HTR-8/SVneo (cell line): ENCODE measurements around the gene CTNND1.
"Not testable (repeated sequence)": the region's sequence is repeated elsewhere in the genome, so short reads cannot be mapped to it uniquely, and the experiment has no call there.

Source experiments
- DNase-seq: peaks from one replicate; pipeline ENCODE4 v3.0.0; 2011; ENCODE audit warnings: low spot score, mixed read lengths; ENCODE audit not compliant: insufficient read length
- FAIRE-seq: peaks from 2 replicates; lab custom pipeline; 2011; peaks lifted over from hg19 to GRCh38; lab: Jason Lieb, UNC

The CTNND1 gene, protein sequence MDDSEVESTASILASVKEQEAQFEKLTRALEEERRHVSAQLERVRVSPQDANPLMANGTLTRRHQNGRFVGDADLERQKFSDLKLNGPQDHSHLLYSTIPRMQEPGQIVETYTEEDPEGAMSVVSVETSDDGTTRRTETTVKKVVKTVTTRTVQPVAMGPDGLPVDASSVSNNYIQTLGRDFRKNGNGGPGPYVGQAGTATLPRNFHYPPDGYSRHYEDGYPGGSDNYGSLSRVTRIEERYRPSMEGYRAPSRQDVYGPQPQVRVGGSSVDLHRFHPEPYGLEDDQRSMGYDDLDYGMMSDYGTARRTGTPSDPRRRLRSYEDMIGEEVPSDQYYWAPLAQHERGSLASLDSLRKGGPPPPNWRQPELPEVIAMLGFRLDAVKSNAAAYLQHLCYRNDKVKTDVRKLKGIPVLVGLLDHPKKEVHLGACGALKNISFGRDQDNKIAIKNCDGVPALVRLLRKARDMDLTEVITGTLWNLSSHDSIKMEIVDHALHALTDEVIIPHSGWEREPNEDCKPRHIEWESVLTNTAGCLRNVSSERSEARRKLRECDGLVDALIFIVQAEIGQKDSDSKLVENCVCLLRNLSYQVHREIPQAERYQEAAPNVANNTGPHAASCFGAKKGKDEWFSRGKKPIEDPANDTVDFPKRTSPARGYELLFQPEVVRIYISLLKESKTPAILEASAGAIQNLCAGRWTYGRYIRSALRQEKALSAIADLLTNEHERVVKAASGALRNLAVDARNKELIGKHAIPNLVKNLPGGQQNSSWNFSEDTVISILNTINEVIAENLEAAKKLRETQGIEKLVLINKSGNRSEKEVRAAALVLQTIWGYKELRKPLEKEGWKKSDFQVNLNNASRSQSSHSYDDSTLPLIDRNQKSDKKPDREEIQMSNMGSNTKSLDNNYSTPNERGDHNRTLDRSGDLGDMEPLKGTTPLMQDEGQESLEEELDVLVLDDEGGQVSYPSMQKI

DNA sequence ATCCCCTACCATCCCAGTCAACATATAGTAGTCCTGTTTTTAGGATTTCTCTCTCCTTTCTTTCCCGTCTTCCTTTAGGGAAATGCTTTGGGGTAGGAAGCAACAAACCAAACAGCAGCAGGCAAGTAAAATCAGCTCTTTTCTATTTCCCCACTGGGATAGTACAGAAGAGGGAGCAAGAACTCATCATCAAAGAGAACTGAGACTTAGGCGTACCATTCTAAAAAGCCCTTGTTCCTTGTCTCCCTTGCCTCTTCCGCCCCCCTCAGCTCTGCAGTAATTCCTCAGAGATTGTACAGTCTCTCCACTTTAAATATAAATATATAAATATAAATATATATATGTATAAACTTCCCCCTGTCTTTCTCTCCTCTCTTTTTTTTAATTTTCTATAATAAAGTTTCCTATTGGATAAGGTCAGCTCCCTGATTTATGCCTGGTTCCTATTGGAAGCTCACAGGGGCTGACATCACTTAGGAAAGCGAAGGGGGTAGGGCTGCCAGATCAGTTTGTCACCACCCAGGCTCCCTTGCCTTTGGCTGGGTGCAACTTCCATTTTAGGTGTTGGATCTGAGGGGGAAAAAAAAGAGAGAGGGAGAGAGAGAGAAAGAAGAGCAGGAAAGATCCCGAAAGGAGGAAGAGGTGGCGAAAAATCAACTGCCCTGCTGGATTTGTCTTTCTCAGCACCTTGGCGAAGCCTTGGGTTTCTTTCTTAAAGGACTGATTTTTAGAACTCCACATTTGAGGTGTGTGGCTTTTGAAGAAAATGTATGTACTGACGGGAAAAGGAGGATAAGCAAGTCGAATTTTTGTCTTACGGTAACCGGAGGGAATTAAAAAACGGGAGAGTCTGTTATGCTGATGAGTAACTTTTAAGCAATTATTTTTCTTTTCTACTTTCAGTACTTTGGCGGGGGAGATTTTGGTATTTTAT, at the start of gene CTNND1:
TSS of gene CTNND1 (plus strand) at position 502 of the 934 bp plus-strand sequence. CDS start 29,677 bp downstream, outside the sequence.
- no peak for FAIRE-seq

DNA sequence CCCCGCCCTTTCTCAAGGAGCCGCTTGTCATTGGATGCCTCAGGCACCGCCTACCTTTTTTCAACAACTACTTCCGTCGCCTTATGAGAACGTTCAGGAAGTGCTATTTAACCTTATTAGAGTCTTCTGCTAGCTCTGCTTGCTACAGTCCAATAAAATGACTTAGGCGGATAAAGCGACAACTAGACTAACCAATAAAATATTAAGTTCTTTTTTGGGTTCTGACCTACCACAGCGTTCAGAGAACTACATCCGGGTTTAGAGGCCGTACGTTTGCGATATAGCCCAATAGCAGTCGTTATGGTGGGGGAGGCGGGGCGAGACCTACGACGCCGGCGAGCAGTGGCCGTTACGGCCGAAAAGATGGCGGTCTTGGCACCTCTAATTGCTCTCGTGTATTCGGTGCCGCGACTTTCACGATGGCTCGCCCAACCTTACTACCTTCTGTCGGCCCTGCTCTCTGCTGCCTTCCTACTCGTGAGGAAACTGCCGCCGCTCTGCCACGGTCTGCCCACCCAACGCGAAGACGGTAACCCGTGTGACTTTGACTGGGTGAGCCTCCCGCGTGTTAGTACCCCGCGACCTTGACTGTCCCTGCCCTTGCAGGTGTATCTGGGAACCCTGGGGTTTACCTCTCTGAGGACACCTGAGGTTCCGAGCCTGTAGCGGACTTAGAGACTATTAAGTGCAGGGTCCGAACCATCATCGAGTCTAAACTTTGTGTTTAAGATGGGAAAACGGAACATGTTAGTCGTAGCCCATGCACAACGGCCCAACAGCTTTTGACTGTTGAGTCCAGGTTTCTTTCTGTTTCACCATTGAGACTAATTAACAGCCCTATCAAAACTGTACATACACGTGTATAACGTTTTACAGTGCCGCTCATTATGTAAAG, 49.1 kb upstream of the CTNND1 start, which contains the start of gene TMX2:
TSS of gene TMX2 (plus strand) at position 338 of the 895 bp plus-strand sequence. CDS start at position 364, 26 bp downstream.
- FAIRE-seq (peak; percentile 95), DNase-seq (peak; percentile 96)

More for the DNA sequence above, at the start of gene CTNND1:
- peak; percentile 95 for DNase-seq

GRCh38 chr11:57713835-57714234, 47.8 kb upstream of the CTNND1 start:
- DNase-seq (no peak), FAIRE-seq (no peak)

DNA sequence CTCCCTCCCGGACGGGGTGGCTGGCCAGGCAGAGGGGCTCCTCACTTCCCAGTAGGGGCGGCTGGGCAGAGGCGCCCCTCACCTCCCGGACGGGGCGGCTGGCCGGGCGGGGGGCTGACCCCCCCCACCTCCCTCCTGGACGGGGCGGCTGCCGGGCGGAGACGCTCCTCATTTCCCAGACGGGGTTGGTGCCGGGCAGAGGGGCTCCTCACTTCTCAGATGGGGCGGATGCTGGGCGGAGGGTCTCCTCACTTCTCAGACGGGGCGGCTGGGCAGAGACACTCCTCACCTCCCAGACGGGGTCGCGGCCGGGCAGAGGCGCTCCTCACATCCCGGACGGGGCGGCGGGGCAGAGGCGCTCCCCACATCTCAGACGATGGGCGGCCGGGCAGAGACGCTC, 44.9 kb upstream of the CTNND1 start:
- FAIRE-seq, DNase-seq: not testable (repeated sequence)

- no peak for FAIRE-seq
- no peak for DNase-seq
These were observed 34.4 kb upstream of the CTNND1 start for GRCh38 chr11:57727185-57727584.

- no peak for FAIRE-seq
- no peak for DNase-seq
These were observed 32.8 kb upstream of the CTNND1 start for GRCh38 chr11:57728829-57729228.

DNA sequence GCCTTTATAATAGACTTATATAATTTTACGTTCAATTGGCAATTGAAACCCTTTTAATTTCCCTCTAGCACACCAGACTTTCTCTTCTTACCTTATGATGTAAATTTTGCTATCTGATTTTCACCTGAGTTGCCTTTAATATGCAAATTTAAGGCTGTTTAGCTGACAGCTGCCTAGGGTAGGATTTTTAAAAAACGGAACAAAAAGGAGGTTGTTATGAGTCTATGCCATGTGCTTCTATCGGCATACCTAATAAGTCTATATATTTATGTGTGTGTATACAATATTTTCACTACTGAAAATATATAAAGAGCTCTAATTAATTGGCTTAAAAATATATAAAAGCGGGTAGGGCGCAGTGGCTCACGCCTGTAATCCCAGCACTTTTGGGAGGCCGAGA, 32.1 kb upstream of the CTNND1 start:
- FAIRE-seq: no peak
- no peak for DNase-seq

DNA sequence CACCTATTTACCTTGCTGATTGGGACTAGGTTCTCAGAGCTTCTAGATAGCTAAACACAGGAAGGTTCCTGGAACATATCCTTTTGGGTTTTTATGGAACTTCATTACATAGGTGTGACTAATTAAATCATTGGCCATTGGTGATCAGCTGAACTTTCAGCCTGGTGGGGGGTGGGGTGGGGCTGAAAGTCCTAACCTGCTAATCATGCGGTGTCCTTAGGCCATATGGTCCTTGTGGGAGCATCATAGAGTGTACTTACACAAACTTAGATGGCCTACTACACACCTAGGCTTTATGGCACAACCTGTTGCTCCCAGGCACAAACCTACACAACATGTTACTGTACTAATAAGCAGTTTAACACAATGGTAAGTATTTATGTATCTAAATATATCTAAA, 28.9 kb upstream of the CTNND1 start:
- DNase-seq (no peak), FAIRE-seq (no peak)

- no peak for DNase-seq
- FAIRE-seq: no peak
These were observed 25.8 kb upstream of the CTNND1 start for GRCh38 chr11:57735619-57736298.

DNA sequence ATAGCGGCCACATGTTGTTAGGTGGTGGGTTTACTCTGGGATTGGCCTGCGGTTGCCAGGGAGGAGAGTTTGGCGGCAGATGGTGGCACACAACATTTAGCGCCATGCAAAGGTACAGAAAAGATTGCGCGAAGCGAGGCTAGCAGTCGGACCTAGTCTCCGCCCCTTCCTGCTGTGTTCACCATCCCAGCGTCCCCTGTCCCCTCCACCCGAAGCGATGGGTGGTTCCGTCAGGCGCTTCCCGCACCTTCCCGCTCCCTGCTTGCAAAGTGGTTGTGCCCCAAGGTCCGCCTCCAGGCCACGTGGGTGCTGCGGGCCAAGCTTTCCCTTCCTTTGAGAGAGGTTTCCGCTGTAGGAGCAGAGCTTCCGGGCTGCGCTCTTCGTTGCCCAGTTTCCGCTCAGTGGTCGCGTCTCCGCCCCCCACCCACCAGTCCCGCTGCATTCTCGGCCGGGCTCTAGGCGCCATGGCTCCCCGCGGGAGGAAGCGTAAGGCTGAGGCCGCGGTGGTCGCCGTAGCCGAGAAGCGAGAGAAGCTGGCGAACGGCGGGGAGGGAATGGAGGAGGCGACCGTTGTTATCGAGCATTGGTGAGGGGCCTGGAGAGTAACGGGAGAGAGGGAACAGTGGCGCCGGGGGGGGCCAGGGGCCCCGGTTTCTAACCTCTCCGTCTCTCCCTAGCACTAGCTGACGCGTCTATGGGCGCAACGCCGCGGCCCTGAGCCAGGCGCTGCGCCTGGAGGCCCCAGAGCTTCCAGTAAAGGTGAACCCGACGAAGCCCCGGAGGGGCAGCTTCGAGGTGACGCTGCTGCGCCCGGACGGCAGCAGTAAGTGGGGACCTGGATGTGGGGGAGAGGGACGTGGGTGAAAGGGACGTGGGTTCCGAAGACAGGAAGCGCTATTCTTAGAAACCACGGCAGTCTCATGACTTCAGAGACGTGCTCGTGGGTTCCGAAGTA, 20.2 kb upstream of the CTNND1 start, which contains the start of gene SELENOH:
TSS of gene SELENOH (plus strand) at position 360 of the 955 bp plus-strand sequence. CDS start at position 465, 105 bp downstream.
- FAIRE-seq (peak; percentile 62), DNase-seq (peak; percentile 94)

GRCh38 chr11:57742087-57742452, 19.5 kb upstream of the CTNND1 start:
- DNase-seq (no peak), FAIRE-seq (no peak)

DNA sequence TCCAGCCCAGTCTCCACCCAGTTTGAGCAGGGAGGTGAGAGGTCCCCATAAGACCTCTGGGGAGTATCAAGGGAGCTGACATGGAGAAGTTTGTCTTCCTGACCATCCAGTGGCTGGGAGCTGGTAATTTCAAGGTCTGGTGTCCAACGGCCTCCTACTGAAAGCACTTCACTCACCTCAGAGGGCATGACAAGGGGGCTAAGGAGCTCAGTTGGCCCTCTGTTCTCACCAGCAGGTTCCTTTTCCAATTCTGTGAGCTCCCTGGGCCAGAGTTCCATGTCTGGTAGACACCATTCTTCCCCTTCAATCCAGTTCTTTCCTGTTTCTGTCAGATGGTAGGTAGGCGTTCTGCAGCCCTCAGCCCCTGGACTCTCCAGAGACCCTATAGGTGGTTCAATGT, 17.2 kb upstream of the CTNND1 start:
- FAIRE-seq: no peak

DNA sequence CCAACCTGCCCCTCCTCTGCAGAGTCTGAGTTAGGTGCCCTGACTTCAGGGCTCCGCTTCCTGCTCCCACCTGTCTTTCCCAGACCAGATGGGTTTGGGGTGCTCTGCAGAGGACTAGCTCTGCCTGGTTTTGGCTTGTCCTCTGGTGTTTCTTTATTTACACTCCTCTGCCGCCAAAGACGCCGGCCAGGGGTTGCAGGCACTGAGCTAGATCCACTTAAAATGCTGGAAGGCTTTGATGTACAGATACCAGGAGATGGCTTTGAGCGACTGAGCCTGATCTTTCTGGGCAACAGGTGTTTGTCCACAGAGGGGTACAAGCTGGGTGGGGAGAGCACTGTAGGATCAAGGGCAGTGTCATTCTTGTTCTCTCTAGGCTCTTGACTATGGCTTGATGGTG, 16.4 kb upstream of the CTNND1 start:
- DNase-seq (no peak), FAIRE-seq (no peak)

More for the DNA sequence above, 17.2 kb upstream of the CTNND1 start:
- DNase-seq: no peak

DNA sequence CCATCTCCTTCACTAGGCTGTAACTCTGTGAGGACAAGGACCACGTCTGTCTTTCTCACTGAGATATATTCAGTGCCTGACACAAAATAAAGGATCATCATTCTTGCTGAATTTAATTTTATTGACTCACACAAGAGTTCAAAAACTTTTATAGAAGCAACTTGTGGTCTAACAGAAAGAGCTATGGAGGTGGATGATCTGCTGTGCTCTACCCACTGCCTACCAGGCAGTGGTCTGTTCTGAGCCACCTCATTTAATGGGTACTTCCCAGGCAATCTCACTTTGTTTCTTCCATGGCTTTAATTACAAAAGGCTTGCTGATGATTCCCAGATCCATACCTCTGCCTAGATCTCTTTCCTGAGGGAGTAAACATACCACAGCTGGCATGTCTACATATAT, 14.7 kb upstream of the CTNND1 start:
- DNase-seq (no peak), FAIRE-seq (no peak)

DNA sequence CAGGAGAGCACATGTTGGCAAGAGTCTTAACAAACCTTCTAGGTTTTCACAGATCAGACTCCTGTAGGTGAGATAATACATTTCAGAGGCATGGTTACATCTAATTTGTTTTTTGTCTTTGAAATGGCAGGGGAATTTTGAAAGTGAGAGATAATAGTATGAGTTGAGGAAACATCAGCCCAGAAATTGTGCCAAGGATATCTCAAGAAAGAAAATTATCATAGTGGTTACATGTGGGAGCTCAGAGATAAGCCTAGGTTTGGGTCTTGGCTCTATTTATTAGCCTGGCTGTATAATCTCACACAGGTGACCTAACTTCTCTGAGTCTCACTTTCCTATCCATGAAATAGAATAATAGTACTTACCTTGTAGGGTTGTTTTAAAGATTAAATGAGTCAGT, 10.4 kb upstream of the CTNND1 start:
- no peak for FAIRE-seq
- no peak for DNase-seq

- no peak for FAIRE-seq
- DNase-seq: peak; percentile 38
These were observed 9.8 kb upstream of the CTNND1 start, which contains the start of gene BTBD18 for GRCh38 chr11:57751676-57752253. Gene BTBD18, minus strand, starts transcription at chr11:57751819. Its CDS starts 631 bp downstream, at chr11:57751188.
